D721Med (cell line): ENCODE measurements around the gene C6orf141.

Experiments used
- DNase-seq: peaks from one replicate; pipeline ENCODE4 v3.0.0; 2011; ENCODE audit warnings: low spot score; ENCODE audit not compliant: insufficient read length
- FAIRE-seq: peaks from 2 replicates; lab custom pipeline; 2011; peaks lifted over from hg19 to GRCh38; lab: Jason Lieb, UNC
- TF ChIP-seq, protein P1 (sequence below): IDR thresholded peaks from 2 replicates; pipeline ENCODE4 v1.5.1; 2012; ENCODE audit warnings: mild to moderate bottlenecking, control low read depth; ENCODE audit not compliant: insufficient read depth; ENCODE audit errors: missing control alignments

C6orf141 gene

DNA sequence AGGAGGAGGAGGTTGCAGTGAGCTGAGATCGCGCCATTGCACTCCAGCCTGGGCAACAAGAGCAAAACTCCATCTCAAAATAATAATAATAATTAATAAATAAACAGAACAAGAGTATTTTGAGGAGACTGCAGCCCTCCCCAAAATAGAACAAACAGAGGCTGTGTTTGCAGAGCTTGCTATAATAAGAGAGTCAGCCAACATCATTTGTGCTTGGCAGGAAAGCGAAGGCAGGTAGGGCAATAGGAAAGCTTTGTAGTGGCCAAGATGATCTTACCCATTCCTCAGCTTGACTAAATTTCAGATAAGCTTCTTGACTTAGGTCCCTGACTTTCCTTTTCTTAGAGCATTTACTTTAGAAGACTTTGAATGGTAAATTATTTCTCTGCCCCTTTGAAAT lies 6.7 kb downstream of the C6orf141 start:
- DNase-seq = no peak
- TF ChIP-seq, protein P1, sequence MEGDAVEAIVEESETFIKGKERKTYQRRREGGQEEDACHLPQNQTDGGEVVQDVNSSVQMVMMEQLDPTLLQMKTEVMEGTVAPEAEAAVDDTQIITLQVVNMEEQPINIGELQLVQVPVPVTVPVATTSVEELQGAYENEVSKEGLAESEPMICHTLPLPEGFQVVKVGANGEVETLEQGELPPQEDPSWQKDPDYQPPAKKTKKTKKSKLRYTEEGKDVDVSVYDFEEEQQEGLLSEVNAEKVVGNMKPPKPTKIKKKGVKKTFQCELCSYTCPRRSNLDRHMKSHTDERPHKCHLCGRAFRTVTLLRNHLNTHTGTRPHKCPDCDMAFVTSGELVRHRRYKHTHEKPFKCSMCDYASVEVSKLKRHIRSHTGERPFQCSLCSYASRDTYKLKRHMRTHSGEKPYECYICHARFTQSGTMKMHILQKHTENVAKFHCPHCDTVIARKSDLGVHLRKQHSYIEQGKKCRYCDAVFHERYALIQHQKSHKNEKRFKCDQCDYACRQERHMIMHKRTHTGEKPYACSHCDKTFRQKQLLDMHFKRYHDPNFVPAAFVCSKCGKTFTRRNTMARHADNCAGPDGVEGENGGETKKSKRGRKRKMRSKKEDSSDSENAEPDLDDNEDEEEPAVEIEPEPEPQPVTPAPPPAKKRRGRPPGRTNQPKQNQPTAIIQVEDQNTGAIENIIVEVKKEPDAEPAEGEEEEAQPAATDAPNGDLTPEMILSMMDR = no peak
- no peak for FAIRE-seq

DNA sequence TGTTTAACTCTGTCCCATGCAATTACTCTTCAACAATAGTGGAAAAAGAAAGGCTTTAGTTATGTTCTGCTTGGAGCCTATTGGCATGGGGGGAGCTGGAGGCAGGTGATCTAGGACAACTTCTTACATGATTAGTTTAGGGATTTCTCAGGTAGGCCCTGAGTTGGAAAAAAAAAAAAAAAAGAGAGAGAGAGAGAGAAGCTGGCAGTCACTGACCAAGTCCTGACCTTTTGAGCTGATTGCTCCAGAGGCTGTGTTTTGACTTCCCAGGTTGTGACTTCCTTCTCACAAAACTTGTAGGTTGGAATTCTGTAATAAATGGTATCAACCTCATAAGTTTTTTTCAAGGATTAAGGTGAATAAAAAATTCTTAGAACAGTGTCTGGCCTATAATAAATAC lies 7.8 kb downstream of the C6orf141 start:
- FAIRE-seq (no peak), DNase-seq (no peak)
- TF ChIP-seq, protein P1 = no peak

DNA sequence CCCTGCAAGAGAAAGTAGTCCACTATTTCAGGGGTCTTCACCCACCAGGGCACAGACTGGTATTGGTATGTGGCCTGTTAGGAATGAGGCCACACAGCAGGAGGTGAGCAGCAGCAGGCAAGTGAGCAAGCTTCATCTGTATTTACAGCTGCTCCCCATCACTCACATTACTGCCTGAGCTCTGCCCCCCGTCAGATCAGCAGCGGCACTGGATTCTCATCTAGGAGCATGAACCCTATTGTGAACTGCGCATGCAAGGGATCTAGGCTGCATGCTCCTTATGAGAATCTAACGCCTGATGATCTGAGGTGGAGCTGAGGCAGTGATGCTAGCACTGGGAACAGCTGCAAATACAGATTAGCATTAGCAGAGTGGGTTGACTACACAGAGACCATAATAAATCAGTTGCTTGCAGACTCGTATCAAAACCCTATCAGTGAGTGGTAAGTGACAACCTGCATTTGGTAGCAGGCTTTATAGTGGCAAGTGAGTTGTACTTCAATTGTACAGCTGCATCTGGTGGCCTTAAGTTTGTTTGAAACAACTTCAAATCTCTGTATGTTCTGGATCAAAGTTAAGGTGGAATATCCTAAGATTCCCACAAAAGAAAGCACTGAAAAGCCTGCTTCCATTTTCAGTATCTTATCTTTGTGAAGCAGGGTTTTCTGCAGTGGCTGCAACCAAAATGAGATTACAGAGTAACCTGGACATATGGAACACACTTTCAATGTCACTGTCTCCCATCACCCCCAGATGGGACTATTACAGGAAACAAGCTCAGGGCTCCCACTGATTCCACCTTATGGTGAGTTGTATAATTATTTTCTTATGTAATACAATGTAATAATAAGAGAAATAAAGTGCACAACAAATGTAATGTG lies 12.8 kb downstream of the C6orf141 start:
- FAIRE-seq (no peak), DNase-seq (no peak)
- TF ChIP-seq, protein P1 = no peak

DNA sequence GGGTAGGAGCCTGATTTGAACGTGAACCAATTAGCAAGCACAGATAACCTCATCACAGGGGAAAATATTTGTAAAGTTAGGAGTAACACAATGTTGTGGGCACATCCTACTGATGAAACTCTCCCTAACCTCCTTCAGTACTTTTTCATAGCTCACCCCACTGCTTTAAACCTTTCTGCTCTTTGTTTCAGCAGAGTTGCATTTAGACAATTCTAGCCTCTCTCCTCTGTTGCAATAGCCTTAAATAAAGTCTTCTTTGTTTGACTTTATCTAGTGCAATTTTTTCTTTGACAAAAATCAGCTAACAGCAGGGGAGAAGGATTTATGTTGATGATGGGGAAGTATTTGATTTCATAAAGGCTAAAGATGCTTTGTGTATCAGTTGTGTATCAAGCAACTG lies 14.1 kb downstream of the C6orf141 start:
- FAIRE-seq (no peak), DNase-seq (no peak)
- TF ChIP-seq, protein P1 = no peak

DNA sequence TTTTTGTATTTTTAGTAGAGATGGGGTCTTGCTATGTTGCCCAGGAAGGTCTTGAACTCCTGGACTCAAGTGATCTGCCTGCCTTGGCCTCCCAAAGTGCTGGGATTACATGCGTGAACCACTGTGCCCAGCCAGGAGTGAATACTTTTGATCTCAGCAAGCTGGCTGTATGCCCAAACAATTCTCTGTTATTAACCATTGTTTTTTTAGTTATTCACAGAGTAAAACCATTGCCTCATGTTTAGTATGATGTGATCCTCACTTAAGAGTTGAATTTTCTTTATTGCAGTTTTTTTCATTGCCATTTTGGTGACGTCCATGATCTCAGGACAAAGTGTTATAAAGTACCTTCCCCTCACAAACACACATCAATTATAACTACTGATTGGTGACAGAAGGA lies 14.8 kb downstream of the C6orf141 start:
- DNase-seq (no peak), FAIRE-seq (no peak)
- TF ChIP-seq, protein P1 = no peak

DNA sequence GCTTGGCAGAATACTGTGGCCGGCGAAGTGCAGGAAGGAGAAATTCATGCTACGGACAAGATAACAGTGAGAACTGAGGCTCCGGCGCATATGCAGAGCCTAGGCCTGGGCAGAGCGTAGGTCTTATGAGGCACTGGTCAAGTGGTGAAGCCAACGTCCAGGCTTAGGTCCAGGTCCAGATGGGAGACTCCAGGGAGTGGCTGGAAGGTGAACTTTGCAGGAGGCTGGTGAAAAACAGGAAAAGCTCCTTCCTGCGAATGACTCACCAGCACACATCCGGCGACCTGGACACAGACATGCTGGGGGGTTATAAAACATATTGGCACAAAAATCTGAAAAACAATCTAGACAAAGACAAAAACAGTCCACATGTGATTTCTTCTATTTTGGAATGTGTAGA lies 15.4 kb downstream of the C6orf141 start:
- TF ChIP-seq, protein P1 = no peak
- DNase-seq (no peak), FAIRE-seq (no peak)

DNA sequence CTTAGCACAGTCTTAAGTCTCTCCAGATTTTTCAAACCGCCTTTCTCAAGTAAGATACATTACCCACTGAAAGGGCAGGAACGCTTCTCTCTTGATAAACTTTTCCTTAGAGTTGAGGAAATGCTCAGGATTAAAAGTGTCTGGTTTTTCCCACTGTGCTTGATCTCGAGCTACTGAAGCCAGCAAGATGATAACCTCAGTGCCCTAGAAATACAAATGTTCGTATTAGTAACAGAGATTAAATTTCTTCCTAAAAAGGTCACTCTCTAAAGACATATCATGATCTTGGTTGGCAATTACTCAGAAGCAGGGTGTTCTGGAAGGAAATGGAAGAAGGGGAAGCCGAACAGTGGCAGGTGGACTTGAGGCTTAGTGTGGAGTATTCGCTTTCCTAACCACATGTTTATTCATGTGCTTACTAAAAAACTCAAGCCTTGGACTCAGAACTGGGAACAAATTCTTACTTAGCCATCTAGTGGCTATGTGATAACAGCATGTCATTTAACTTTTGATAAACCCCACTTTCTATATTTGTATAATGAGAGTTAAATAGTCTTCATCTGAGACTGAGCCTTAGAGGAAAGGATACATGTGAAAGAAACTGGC lies 20.1 kb downstream of the C6orf141 start:
- FAIRE-seq (no peak), DNase-seq (no peak)
- TF ChIP-seq, protein P1 = peak; percentile 8
